Endothelial cell of umbilical vein (primary cell): Measurements from ENCODE around the gene ZBTB22. TPM values are rescaled to one million over a fixed set of nuclear protein-coding genes. Genes with fewer than 3 reads are reported as not detected.
A peak's percentile ranks its signal among the peaks of the same experiment; 100 is the strongest.

ENCODE experiments used
- BruUV-seq: library from RNA; stranded (reverse); fragments of 400-500 nt; replicated peaks from 2 replicates; lab custom pipeline; 2021; lab: Mats Ljungman, UMichigan
- CTCF ChIA-PET: fragments of 300-600, 350-600 bp; sonication (Branson Sonifier 250); formaldehyde crosslinking; loops from one replicate; lab custom pipeline; 2021; ENCODE audit warnings: antibody characterized with exemption, inconsistent platforms; lab: Charles Lee
- POLR2A ChIA-PET: fragments of 300-600, 350-600 bp; sonication (Branson Sonifier 250); formaldehyde crosslinking; loops from one replicate; lab custom pipeline; 2021; ENCODE audit warnings: antibody characterized with exemption, inconsistent platforms; lab: Charles Lee
- DNase-seq: peaks from one replicate; pipeline ENCODE4 v3.0.0-alpha.2; 2011; ENCODE audit warnings: low read depth, low spot score
- FAIRE-seq: peaks from 2 replicates; lab custom pipeline; 2011; peaks lifted over from hg19 to GRCh38; lab: Jason Lieb, UNC
- H2AFZ ChIP-seq: 2 replicates; pipeline ENCODE4 v1.6.0; 2012; ENCODE audit warnings: low read depth, low read length, control low read depth, inconsistent platforms
- H3K27ac ChIP-seq: 2 replicates; pipeline ENCODE4 v1.5.1; 2011; ENCODE audit warnings: low read depth, mild to moderate bottlenecking, control low read depth, low read length, moderate library complexity; ENCODE audit not compliant: insufficient read depth
- H3K27me3 ChIP-seq, 2 experiments: 2 replicates each; pipeline versions ENCODE4 v1.6.0 to v1.6.1; 2011; ENCODE audit warnings: low read length in 2 of 2, mixed read lengths in 1 of 2; ENCODE audit not compliant: control insufficient read depth in 2 of 2, insufficient read depth in 2 of 2
- H3K36me3 ChIP-seq, 2 experiments: 2 replicates in 1 of 2; 3 replicates in 1 of 2; pipeline ENCODE4 v1.5.1; 2011; ENCODE audit warnings: low read length in 2 of 2, mild to moderate bottlenecking in 1 of 2, moderate library complexity in 1 of 2; ENCODE audit not compliant: control insufficient read depth in 2 of 2, insufficient read depth in 2 of 2; ENCODE audit errors: extremely low read depth in 1 of 2
- H3K4me1 ChIP-seq: 3 replicates; pipeline ENCODE4 v1.5.1; 2011; ENCODE audit warnings: mild to moderate bottlenecking, low read length; ENCODE audit not compliant: control insufficient read depth, insufficient read depth; ENCODE audit errors: extremely low read depth
- H3K4me2 ChIP-seq: 2 replicates; pipeline ENCODE4 v1.6.1; 2011; ENCODE audit warnings: low read length, control low read depth, mixed read lengths; ENCODE audit not compliant: insufficient read depth
- H3K4me3 ChIP-seq, 3 experiments: fragments of 200-600 bp in 1 of 3; sonication (generic), shearing (Covaris generic) in 1 of 3; replicated peaks in 1 of 3; 2 replicates each; pipeline ENCODE4 v1.5.1; 2011 to 2016; ENCODE audit warnings: control low read depth in 3 of 3, low read length in 3 of 3, mild to moderate bottlenecking in 2 of 3, inconsistent platforms in 1 of 3, low read depth in 1 of 3, moderate library complexity in 1 of 3; ENCODE audit not compliant: insufficient read depth in 1 of 3
- H3K79me2 ChIP-seq: 2 replicates; pipeline ENCODE4 v1.6.0; 2012; ENCODE audit warnings: low read length, inconsistent platforms; ENCODE audit not compliant: control insufficient read depth, insufficient read depth
- H3K9ac ChIP-seq: replicated peaks from 2 replicates; pipeline ENCODE3; 2011; ENCODE audit warnings: low read length, control low read depth; ENCODE audit not compliant: insufficient read depth; ENCODE audit errors: extremely low read depth
- H3K9me1 ChIP-seq: replicated peaks from 3 replicates; pipeline ENCODE4 v1.6.0; 2011; ENCODE audit warnings: mild to moderate bottlenecking, low read length; ENCODE audit not compliant: control insufficient read depth, insufficient read depth; ENCODE audit errors: extremely low read depth
- H3K9me3 ChIP-seq: replicated peaks from 2 replicates; pipeline ENCODE4 v1.5.1; 2012; ENCODE audit warnings: low read length, inconsistent platforms; ENCODE audit not compliant: control insufficient read depth, insufficient read depth
- H4K20me1 ChIP-seq: replicated peaks from 2 replicates; pipeline ENCODE3; 2011; ENCODE audit warnings: mild to moderate bottlenecking, low read length; ENCODE audit not compliant: control insufficient read depth, insufficient read depth; ENCODE audit errors: extremely low read depth
- CTCF ChIP-seq, 2 donors: IDR thresholded peaks; 1 replicate in 1 of 2; 2 replicates in 1 of 2; pipeline ENCODE4 v1.5.1; 2011; ENCODE audit warnings: low read length in 2 of 2, mild to moderate bottlenecking in 2 of 2, moderate library complexity in 2 of 2, control low read depth in 1 of 2, inconsistent platforms in 1 of 2, low read depth in 1 of 2; ENCODE audit not compliant: insufficient read depth in 1 of 2; ENCODE audit errors: extremely low read depth in 1 of 2
- EZH2 ChIP-seq: IDR thresholded peaks from 2 replicates; pipeline ENCODE4 v1.6.1; 2012; ENCODE audit warnings: borderline replicate concordance, low read depth, mild to moderate bottlenecking, moderate library complexity, low read length, inconsistent platforms; ENCODE audit not compliant: severe bottlenecking
- FOS ChIP-seq: IDR thresholded peaks from 2 replicates; pipeline ENCODE4 v1.6.1; 2011; ENCODE audit warnings: mild to moderate bottlenecking, low read length, moderate library complexity, borderline replicate concordance; ENCODE audit not compliant: insufficient read depth
- GATA2 ChIP-seq: IDR thresholded peaks from 2 replicates; pipeline ENCODE4 v1.7.0; 2011; ENCODE audit warnings: low read depth, mild to moderate bottlenecking, moderate library complexity, mixed read lengths, low read length; ENCODE audit not compliant: insufficient read length, insufficient read depth
- JUN ChIP-seq: IDR thresholded peaks from 2 replicates; pipeline ENCODE4 v1.6.1; 2011; ENCODE audit warnings: borderline replicate concordance, low read depth; ENCODE audit not compliant: insufficient read length, insufficient read depth
- MAX ChIP-seq: IDR thresholded peaks from 2 replicates; pipeline ENCODE4 v1.6.1; 2011; ENCODE audit not compliant: insufficient read depth, insufficient read length
- MYC ChIP-seq: IDR thresholded peaks from one replicate; pipeline ENCODE4 v1.6.1; 2011; ENCODE audit warnings: mild to moderate bottlenecking, low read depth, low read length
- POLR2A ChIP-seq: IDR thresholded peaks from 2 replicates; pipeline ENCODE4 v1.6.1; 2012; ENCODE audit warnings: low read depth, mild to moderate bottlenecking, control low read depth, low read length
- POLR2AphosphoS5 ChIP-seq: IDR thresholded peaks from 2 replicates; pipeline ENCODE4 v1.6.1; 2012; ENCODE audit warnings: low read depth, mild to moderate bottlenecking, control low read depth, low read length, moderate library complexity; ENCODE audit not compliant: insufficient read depth
- dilution Hi-C: fragments of 300-500 bp; cut with MboI; formaldehyde crosslinking; loops from one replicate; pipeline ENCODE4 v1.15.0; 2019; ENCODE audit warnings: low sequenced_read_pairs; ENCODE audit not compliant: extremely low pct_ligation_motif_present
- intact Hi-C: fragments of 100-400 bp; cut with micrococcal nuclease; formaldehyde crosslinking; loops from one replicate; pipeline ENCODE4 v1.10.0; 2022
- polyA plus RNA-seq, 4 experiments: library from polyadenylated mRNA; depleted of rRNA in 3 of 4; stranded (reverse) in 3 of 4; unstranded in 1 of 4; fragments of >200 nt; gene quantifications; 2 replicates each; pipeline versions ENCODE4 v1.2.1 to v1.2.3, GENCODE V29; 2011 to 2012; ENCODE audit warnings: missing spikeins in 1 of 4
- total RNA-seq: library from RNA; stranded (reverse); gene quantifications from 2 replicates; pipeline ENCODE4 v1.2.3, GENCODE V29; 2021

The ZBTB22 gene
- total and polyA plus RNA-seq, 2 donors (not counting 3 experiments of a cell fraction or from before 2014, with no cell fraction given) = 12.6 to 15.4 TPM

DNA sequence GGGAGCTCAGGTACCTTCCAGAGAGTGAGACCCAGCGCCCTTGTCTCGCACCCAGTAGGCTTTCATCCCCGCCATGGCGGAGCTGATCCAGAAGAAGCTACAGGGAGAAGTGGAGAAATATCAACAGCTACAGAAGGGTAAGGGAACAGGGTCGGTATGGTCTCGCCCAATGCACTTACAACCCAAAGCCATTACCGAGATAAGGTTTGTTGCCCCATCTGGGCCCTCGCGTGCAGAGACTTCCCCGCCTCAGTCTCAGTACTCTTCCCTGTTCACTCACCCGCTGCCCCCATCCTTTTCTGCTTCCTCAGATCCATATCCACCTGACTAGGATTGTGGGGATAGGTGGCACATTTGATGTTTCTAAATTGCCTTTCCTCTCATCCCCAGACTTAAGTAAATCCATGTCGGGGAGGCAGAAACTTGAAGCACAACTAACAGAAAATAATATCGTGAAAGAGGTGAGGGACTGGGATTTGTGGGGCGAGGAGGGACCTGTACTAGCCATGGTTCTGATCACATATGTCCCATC, 27.7 kb downstream of the ZBTB22 start:
- Histone ChIP-seq H3K27ac (peak overlapping the region; percentile 16), H3K36me3 (peaks cover 14 to 38% of the 10 kb centered on the region in 2 experiments), H3K4me3 (peak overlapping the region; percentile 59 to 96 (median 88)), H3K9me1 (no peaks in the 10 kb centered on the region), H4K20me1 (no peaks in the 10 kb centered on the region), H3K79me2 (peaks cover 27% of the 10 kb centered on the region), H2AFZ (peak overlapping the region; percentile 48), H3K9ac (peak overlapping the region; percentile 65), H3K9me3 (no peaks in the 10 kb centered on the region), H3K4me2 (peak overlapping the region; percentile 79), H3K27me3 (no peaks in the 10 kb centered on the region), H3K4me1 (peaks cover 13% of the 10 kb centered on the region)
- no peak for FAIRE-seq
- POLR2A ChIA-PET = interaction anchor here (0.7 to 1.7 kb wide), 3 partner anchors 13 to 33 kb away, joined by 4 to 6 read pairs (median 5); partner anchors contain the start of genes B3GALT4, RPS18 and VPS52
- intact Hi-C loops = loop anchor here (1.0 kb wide), 2 partner anchors 9 to 19 kb away; partner anchors contain the start of gene VPS52
- dilution Hi-C loops = no loop called here
- no peak for DNase-seq
- CTCF ChIA-PET = interaction anchor here (1.1 to 2.1 kb wide), 8 partner anchors 8 to 28 kb away, joined by 3 to 17 read pairs (median 5); partner anchors contain the start of genes B3GALT4, RGL2 and ZBTB22
- BruUV-seq = TSS peak; percentile 82
- TF ChIP-seq CTCF (IDR thresholded peaks at IDR 0.05; ENCODE audit: extremely low read depth in 1 of 2, insufficient read depth in 1 of 2, low read depth in 1 of 2, low read length in 2 of 2) (no peak), MAX (no peak), MYC (no peak), EZH2 (no peak), FOS (no peak), POLR2AphosphoS5 (no peak), JUN (no peak), GATA2 (no peak), POLR2A (peak; percentile 11)
